HEK293 (cell line): ENCODE results near the gene STK24.
"Not testable (repeated sequence)": the region's sequence is repeated elsewhere in the genome, so short reads cannot be mapped to it uniquely, and the experiment has no call there.

ENCODE experiments used
- CTCF ChIP-seq: fragments of 450-650 bp; formaldehyde crosslinking; IDR thresholded peaks from 2 replicates; pipeline ENCODE4 v1.5.1; 2016; ENCODE audit warnings: missing biosample characterization, missing genetic modification characterization
- ZBTB17 ChIP-seq: fragments of 450-650 bp; formaldehyde crosslinking; IDR thresholded peaks from 2 replicates; pipeline ENCODE4 v1.5.1; 2016; ENCODE audit warnings: missing biosample characterization, missing genetic modification characterization
- ZNF292 ChIP-seq: fragments of 450-650 bp; formaldehyde crosslinking; IDR thresholded peaks from 2 replicates; pipeline ENCODE4 v1.5.1; 2016; ENCODE audit warnings: low read depth, missing biosample characterization, missing genetic modification characterization, borderline replicate concordance
- ZNF514 ChIP-seq: fragments of 450-650 bp; formaldehyde crosslinking; IDR thresholded peaks from 2 replicates; pipeline ENCODE4 v1.5.1; 2016; ENCODE audit warnings: missing biosample characterization, missing genetic modification characterization

- TF ChIP-seq ZNF292, ZNF514, ZBTB17, CTCF (tag by site-specific recombination): not testable (repeated sequence)
Observed at GRCh38 chr13:98590471-98590870, 13.6 kb upstream of the STK24 start.
